GM18909 (cell line): ENCODE data around the gene CSDE1.
A peak's percentile ranks its signal among the peaks of the same experiment; 100 is the strongest.
"Not testable (repeated sequence)": the region's sequence is repeated elsewhere in the genome, so short reads cannot be mapped to it uniquely, and the experiment has no call there.

Source experiments
- ATAC-seq: cut with Tn5 transposase; IDR thresholded peaks from one replicate; pipeline ENCODE4 v1.9.1; 2021; ENCODE audit warnings: mild to moderate bottlenecking; ENCODE audit not compliant: unreplicated experiment, poor library complexity

The CSDE1 gene

DNA sequence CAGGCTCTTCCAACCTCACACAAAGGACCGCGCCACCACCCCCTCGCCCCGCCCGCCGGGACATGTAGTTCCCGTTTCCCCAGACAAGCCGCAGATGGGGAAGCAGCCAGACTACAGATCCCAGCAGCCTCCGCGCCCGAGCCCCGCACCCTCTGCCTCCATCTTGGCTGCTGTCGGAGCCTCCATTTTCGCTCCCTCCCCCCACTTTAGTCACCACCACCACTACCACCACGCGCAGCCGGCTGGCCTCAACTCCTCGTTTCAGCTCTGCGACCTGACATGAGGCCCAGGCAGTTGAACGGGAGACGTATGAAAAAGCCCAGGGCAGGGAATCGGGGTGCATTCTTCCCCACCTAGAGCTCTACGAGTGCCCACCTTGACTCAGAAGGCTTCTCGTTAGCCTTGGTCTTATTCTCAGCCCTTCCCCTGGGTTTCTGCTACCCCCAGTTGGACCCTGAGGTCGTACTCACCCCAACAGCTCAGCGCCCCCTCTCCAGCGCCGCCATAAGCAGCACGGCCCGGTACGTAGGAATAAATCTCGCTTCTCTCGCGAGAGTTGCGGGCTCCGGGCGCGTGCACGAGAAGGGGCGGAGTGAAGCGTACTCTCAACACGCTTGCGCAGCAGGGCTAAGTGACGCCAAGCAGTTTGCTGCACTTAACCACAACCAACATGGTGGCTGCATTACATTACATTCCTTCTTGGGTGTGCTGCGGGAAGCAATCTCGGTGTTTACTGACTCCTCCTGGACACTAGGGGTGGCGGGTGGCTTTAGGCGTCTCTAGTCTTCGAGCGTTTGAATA, at the start of gene CSDE1:
TSS of gene CSDE1 (minus strand) at position 530 of the 801 bp plus-strand sequence. CDS start 18,094 bp downstream, outside the sequence.
- peak; percentile 84 for ATAC-seq

GRCh38 chr1:114804449-114804848, 46.7 kb upstream of the CSDE1 start:
- ATAC-seq, result not testable (repeated sequence)

DNA sequence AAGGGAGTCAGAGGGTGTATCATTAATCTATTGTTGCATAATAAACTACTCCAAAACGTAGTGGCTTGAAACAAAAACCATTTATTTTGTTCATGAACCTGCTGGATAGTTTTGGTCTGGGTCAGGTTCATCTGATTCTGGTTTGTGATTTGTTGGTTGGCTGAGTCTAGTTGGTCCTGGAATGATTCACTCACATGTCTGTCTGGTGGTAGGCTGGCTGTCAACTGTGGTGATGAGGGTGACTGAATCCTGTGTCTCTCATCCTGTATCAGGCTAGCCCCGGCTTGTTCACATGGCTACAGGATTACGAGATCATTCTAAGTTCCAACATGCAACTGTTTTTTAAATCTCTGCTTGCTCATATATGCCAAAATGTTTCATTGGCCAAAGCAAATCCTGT, 45.2 kb upstream of the CSDE1 start:
- no peak for ATAC-seq

DNA sequence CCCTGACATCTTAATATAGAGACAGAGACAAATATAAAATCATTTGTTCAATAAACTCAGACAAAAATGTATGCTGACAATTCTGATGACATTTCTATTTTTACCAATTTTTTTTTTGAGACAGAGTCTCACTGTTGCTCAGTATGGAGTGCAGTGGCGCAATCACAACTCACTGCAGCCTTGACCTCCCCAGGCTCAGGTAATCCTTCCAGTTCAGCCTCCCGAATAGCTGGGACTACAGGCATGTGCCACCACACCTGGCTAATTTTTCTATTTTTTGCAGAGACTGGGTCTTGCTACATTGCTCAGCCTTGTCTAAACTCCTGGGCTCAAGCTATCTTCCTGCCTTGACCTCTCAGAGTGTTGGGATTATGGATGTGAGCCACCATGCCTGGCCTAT, 36.3 kb upstream of the CSDE1 start:
- ATAC-seq, result no peak

DNA sequence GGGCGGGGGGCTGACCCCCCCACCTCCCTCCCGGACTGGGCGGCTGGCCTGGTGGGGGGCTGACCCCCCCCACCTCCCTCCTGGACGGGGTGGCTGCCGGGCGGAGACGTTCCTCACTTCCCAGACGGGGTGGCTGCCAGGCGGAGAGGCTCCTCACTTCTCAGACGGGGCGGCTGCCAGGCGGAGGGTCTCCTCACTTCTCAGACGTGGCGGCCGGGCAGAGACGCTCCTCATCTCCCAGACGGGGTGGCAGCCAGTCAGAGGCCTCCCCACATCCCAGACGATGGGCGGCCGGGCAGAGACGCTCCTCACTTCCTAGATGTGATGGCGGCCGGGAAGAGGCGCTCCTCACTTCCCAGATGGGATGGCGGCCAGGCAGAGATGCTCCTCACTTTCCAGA, 32.8 kb upstream of the CSDE1 start:
- ATAC-seq, result not testable (repeated sequence)

DNA sequence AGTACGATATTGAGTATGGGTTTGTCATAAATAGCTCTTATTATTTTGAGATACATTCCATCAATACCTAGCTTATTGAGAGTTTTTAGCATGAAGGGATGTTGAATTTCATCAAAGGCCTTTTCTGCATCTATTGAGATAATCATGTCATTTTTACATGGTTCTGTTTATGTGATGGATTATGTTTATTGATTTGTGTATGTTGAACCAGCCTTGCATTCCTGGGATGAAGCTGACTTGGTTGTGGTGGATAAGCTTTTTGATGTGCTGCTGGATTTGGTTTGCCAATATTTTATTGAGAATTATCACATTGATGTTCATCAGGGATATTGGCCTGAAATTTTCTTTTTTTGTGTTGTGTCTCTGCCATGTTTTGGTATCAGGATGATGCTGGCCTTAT, 28.7 kb upstream of the CSDE1 start:
- ATAC-seq, result not testable (repeated sequence)

GRCh38 chr1:114782476-114782875, 24.7 kb upstream of the CSDE1 start:
- ATAC-seq, result no peak

DNA sequence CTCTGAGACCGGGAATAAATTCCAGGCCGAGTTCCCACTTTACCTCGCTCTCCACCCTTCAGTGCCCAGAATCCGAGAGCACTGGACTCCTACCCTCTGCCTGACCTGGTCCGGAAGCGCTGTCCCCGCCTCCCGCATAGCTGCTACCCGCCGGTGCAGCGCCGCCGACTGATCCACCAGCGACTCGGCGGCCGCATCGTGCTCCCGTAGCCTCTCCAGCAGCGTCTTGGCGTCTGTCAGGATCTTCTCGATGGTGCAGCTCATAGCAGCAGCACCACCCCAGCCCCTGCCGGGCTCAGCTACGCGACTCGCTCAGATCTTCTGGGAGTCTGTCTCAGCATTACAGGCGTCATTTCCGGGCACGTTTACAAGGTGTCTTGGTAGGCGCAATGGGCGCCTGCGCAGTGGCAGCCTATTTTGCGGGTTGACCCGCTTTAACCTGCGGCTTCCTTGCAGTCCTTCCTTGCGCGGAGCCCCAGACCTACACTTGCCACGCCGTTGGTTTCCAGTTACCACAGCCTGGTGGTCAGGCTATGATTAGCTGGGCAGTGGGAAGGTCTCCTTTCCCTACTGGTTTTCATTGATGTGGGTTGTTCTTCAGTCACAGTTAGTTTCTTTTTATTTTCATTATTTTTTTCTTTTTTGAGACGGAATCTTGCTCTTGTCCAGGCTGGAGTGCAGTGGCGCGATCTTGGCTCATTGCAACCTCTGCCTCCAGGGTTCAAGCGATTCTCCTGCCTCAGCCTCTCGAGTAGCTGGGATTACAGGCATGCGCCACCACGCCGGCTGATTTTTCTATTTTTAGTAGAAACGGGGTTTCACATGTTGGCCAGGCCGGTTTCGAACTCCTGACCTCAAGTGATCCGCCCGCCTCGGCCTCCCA, 22.8 kb upstream of the CSDE1 start, which contains the start of gene SIKE1:
TSS of gene SIKE1 (minus strand) at position 342 of the 883 bp plus-strand sequence. CDS start at position 264, 78 bp downstream.
- ATAC-seq, result peak; percentile 99

DNA sequence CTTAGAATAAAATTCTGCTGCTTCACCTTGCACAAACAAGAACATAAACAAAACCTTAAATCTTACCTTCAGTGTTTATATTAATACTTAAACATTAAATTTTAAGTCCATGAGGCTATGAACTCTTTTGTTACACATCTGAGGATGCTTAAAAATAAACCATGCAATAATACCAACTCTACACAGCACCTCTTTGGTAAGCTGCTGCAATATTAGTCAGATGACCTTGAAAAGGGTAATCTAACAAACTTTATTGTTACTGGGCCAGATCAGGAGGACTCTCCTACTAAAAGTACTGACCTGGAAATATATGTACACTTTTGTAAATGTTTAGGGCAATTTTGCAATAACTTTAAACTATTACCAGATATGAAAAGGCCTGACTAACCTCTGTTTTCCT, 21.9 kb upstream of the CSDE1 start:
- no peak for ATAC-seq

DNA sequence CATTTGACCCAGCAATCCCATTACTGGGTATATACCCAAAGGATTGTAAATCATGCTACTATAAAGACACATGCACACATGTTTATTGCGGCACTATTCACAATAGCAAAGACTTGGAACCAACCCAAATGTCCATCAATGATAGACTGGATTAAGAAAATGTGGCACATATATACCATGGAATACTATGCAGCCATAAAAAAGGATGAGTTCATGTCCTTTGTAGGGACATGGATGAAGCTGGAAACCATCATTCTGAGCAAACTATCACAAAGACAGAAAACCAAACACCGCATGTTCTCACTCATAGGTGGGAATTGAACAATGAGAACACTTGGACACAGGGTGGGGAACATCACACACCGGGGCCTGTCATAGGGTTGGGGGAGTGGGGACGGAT, 18.9 kb upstream of the CSDE1 start:
- ATAC-seq, result not testable (repeated sequence)

DNA sequence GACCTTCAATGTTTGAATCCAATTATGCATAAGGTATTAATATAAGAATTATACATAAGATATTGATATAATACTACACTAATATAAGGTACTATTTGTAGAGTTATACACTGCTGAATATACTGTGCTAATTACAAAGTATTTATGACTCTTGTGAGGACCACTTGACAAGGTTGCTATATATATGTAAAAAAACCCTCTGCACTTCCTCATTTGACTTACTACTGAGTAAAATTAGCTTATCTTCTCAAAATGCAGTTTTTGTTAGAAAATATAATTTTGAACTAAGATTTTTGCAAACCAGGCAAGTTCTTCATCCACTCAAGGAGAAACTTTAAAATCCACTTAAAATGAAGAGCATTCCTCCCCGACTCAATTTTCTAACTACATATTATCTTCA, 14.2 kb upstream of the CSDE1 start:
- ATAC-seq, result no peak

GRCh38 chr1:114770989-114771388, 13.2 kb upstream of the CSDE1 start:
- ATAC-seq, result no peak

GRCh38 chr1:114764689-114765088, 6.9 kb upstream of the CSDE1 start:
- no peak for ATAC-seq

DNA sequence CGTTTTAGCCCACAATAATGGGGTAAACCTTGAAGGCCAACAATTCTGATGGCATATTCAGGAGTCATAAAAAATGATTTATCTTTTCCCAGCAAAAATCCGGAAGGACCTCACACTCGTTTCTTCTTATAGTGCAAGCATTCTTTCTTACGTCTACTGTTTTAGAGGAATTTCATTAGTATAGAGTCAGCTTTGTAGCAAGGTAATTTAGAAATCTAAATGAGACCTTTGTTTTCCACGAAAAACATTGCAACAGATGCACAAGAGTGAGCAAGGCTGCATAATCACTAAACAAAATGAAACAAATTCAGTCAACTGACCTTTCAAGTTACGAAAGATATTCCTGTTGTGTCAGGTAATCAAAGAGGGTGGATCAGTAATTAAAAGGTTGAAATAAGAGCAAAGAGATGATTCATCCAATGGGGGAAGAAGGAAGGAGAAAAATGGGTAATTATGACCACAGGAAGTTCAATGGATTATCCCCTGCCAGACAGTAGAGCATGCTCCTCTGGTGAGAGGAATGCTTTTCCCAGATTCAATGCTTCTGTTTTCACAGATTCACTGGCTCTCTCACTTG, 560 bp upstream of the CSDE1 start:
- ATAC-seq, result no peak

DNA sequence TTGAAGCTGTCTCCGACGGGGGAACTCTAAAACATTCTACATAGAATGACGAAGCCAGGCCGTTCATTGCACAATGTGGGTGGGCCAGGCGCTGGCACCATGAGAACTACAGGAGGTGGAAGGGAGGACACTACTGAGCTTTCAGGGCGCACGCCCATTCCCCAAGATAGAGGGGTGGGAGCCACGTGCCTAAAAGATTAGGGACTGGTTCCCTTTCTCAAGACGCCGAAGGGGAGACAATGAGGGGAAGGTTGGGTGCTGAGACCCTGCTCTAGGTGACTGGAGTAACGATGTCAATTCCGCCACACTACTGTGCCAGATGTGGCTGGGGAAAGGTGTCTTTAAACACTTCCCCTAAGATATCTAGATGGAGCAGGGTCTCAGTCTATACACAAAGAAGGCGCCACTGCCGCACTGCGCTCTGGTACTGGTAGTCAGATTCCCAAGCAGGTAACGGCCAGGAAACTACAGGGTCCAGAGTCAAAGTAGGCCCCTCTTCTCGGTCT, 782 bp downstream of the CSDE1 start:
- ATAC-seq, result peak; percentile 2

DNA sequence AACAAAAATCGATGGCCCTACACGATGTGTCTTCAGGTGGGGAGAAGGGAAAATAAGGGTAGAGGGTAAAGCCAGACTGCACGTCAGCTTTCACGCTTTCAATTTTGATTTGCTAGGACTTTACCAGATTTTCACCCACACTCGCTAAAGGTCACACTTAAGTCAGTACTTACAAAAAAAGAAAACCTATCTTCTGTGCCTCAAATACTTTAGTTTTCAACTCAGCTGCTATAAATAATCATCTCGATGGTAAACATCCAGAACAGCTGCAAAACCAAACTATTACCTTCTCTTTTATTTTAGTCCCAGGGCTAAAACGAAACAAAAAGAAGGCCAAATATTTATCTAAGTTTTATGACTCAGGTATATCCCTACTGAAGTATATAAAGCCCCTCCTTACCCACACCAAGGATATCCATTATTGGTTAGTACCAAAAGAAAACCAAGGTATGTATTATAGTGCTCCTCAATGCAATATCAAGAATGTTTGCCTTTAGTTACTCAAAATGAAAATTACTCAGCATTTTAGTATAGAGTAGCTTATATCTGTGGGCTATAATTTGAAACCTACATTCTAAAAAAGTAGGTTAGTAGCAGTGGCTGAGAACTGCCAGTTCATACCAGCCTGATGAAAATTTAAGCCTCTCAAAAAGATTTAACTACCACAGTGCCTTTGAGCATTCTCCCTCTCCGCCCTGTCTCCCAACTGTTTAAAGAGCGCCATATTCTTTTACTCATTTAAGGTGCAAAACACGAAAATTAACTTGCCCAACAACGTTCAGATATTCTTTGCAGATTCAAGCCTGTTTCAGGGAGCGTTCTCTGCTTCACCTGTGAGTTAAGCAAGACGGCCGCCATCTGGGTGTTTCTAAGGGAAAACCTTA, 1.5 kb downstream of the CSDE1 start:
- peak; percentile 37 for ATAC-seq

DNA sequence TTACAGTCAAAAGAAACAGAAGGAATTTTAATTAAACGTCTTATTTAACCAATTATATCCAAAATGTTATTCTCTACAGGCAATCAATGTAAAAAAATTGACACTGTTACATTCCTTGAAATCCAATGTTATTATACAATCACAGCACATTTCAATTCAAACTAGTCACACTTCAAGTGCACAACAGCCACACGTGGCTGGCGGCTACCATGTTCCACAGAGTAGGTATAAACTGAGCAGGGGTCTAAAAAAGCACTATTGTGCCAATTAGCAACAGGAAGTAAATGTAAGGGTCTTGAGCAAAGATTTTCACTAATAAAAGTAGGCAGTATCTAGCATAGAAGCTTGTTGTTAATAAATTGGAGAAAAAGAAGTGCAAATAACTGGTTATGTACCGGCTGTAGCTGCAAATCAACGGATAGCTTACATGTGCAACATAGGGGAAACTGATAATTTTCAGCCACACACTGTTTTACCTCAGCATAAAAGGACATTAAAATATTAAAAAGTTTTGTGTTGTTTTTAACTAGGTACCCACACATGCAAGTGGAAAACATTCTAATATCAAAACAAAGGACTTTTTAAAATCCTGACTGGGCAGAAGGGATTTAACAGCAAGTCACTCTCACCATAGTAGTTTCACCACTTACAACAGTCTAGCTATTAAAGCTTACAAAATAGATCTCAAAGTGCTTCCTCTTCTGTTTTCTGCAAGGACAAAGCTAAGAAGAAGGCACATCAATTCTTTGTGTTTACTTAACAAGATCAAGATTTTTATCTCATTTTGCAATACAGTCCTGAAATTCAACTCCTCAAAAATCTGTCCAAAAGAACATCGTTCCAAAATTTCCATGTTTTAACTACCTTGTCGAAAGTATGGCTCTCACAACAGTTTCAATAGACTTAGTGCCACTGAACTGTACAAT, 2.5 kb downstream of the CSDE1 start:
- no peak for ATAC-seq

DNA sequence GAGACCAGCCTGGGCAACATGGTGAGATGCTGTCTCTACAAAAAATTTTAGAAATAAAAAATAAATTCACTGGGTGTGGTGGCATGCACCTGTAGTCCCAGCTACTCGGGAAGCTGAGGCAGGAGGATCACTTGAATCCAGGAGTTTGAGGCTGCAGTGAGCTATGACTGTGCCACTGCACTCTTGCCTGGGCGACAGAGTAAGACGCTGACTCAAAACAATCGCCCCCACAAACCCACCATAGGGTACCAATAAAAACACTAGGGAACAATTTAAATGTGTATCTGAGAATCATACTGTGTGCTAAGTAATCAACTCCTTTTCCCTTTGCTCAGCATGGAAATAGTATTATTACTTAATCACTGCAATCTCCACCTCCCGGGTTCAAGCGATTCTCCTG, 4.1 kb downstream of the CSDE1 start:
- ATAC-seq, result not testable (repeated sequence)

DNA sequence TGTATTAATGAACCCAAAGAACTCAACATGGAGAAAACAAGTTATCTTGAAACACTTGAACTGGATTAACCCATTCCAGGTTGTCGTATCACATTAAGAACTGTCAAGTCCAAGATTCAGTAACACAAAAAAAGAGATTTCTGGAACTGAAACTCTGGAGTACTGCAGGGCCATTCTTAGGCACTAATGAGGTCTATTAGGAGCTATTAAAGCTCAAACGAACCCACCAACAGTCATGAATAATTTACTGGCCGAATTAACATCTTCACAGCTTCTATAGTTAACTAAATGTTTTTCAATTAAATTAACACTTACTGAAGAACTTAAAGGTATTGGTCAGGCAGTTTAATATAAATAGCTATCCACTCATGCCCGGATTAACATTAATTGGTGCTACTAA, 4.6 kb downstream of the CSDE1 start:
- ATAC-seq, result no peak
